Neural cell (in vitro differentiated cells): ENCODE data around the gene ZNF346. TPM values are rescaled to one million over a fixed set of nuclear protein-coding genes. Genes with fewer than 3 reads are reported as not detected.

Source experiments
- H2AFZ ChIP-seq: fragments of 200-600, 300-800 bp; sonication (generic), shearing (Covaris generic); 2 replicates; pipeline ENCODE4 v1.6.0; 2014; ENCODE audit warnings: low read depth, mild to moderate bottlenecking, antibody characterized with exemption, low read length, moderate library complexity
- H3F3A ChIP-seq: fragments of 200-600 bp; shearing (Covaris generic); 2 replicates; pipeline ENCODE4 v1.6.1; 2016; ENCODE audit warnings: mild to moderate bottlenecking, moderate library complexity, mixed read lengths, antibody characterized with exemption, low read length; ENCODE audit not compliant: insufficient read depth, poor library complexity, severe bottlenecking
- H3K27ac ChIP-seq: fragments of 200-600, 300-800 bp; sonication (generic), shearing (Covaris generic); 2 replicates; pipeline ENCODE4 v1.5.1; 2014; ENCODE audit warnings: mild to moderate bottlenecking, low read length, moderate library complexity
- H3K27me3 ChIP-seq: fragments of 300-800, 200-600 bp; sonication (generic), shearing (Covaris generic); 2 replicates; pipeline ENCODE4 v1.6.0; 2014; ENCODE audit warnings: mild to moderate bottlenecking, low read depth, low read length, moderate library complexity; ENCODE audit not compliant: insufficient read depth
- H3K36me3 ChIP-seq: fragments of 300-800, 200-600 bp; sonication (generic), shearing (Covaris generic); 2 replicates; pipeline ENCODE4 v1.5.1; 2014; ENCODE audit warnings: mild to moderate bottlenecking, antibody characterized with exemption, low read length, moderate library complexity; ENCODE audit not compliant: insufficient read depth
- H3K4me2 ChIP-seq: fragments of 300-800, 200-600 bp; sonication (generic), shearing (Covaris generic); 2 replicates; pipeline ENCODE4 v1.6.0; 2014; ENCODE audit warnings: mild to moderate bottlenecking, low read length
- H3K4me3 ChIP-seq: fragments of 300-800, 200-600 bp; sonication (generic), shearing (Covaris generic); 2 replicates; pipeline ENCODE4 v1.5.1; 2014; ENCODE audit warnings: mild to moderate bottlenecking, low read length, moderate library complexity
- H3K79me2 ChIP-seq: fragments of 200-600 bp; shearing (Covaris generic); replicated peaks from 2 replicates; pipeline ENCODE4 v1.6.0; 2014; ENCODE audit warnings: mild to moderate bottlenecking, low read length, moderate library complexity; ENCODE audit not compliant: insufficient read depth
- H3K9ac ChIP-seq: fragments of 300-800, 200-600 bp; sonication (generic), shearing (Covaris generic); 2 replicates; pipeline ENCODE4 v1.6.1; 2016; ENCODE audit warnings: mild to moderate bottlenecking, low read length, mixed read lengths
- H3K9me2 ChIP-seq: fragments of 200-600 bp; shearing (Covaris generic); 2 replicates; pipeline ENCODE4 v1.6.1; 2016; ENCODE audit warnings: mild to moderate bottlenecking, low read length, mixed read lengths; ENCODE audit not compliant: insufficient read depth
- H3K9me3 ChIP-seq: fragments of 200-600, 300-800 bp; sonication (generic), shearing (Covaris generic); 2 replicates; pipeline ENCODE4 v1.6.1; 2016; ENCODE audit warnings: mild to moderate bottlenecking, mixed run types, low read length, moderate library complexity, mixed read lengths
- H4K20me1 ChIP-seq: fragments of 200-600 bp; shearing (Covaris generic); 2 replicates; pipeline ENCODE4 v1.6.1; 2016; ENCODE audit warnings: mild to moderate bottlenecking, mixed run types; ENCODE audit not compliant: insufficient read depth
- CTCF ChIP-seq: fragments of 450-650 bp; IDR thresholded peaks from 2 replicates; pipeline ENCODE4 v1.5.1; 2014; ENCODE audit warnings: antibody characterized with exemption, mild to moderate bottlenecking, moderate library complexity; ENCODE audit not compliant: poor library complexity, severe bottlenecking
- EP300 ChIP-seq: fragments of 450-650 bp; conservative IDR thresholded peaks from 2 replicates; pipeline ENCODE4 v1.6.1; 2014; ENCODE audit warnings: antibody characterized with exemption, mild to moderate bottlenecking, moderate library complexity; ENCODE audit not compliant: poor library complexity, severe bottlenecking
- EZH2 ChIP-seq: fragments of 200-600, 300-800 bp; shearing (Covaris generic), sonication (generic); IDR thresholded peaks from 2 replicates; pipeline ENCODE4 v1.6.1; 2014; ENCODE audit warnings: antibody characterized with exemption, low read length, borderline replicate concordance, mild to moderate bottlenecking; ENCODE audit not compliant: insufficient read depth, poor library complexity, severe bottlenecking
- MXI1 ChIP-seq: fragments of 450-650 bp; conservative IDR thresholded peaks from 2 replicates; pipeline ENCODE4 v1.6.1; 2014; ENCODE audit warnings: antibody characterized with exemption, mild to moderate bottlenecking; ENCODE audit not compliant: poor library complexity, severe bottlenecking
- POLR2AphosphoS5 ChIP-seq: IDR thresholded peaks from 2 replicates; pipeline ENCODE4 v1.6.1; 2012
- RAD21 ChIP-seq: fragments of 450-650 bp; conservative IDR thresholded peaks from 2 replicates; pipeline ENCODE4 v1.6.1; 2014; ENCODE audit warnings: antibody characterized with exemption, mild to moderate bottlenecking, moderate library complexity
- REST ChIP-seq: IDR thresholded peaks from 2 replicates; pipeline ENCODE4 v1.6.1; 2012; ENCODE audit warnings: borderline replicate concordance
- SMC3 ChIP-seq: fragments of 450-650 bp; conservative IDR thresholded peaks from 2 replicates; pipeline ENCODE4 v1.6.1; 2014; ENCODE audit warnings: antibody characterized with exemption, mild to moderate bottlenecking, moderate library complexity; ENCODE audit not compliant: poor library complexity
- TAF1 ChIP-seq: IDR thresholded peaks from 2 replicates; pipeline ENCODE4 v1.6.1; 2012; ENCODE audit warnings: low read depth
- polyA plus RNA-seq: library from polyadenylated mRNA; depleted of rRNA; stranded (reverse); fragments of >200 nt; gene quantifications from 2 replicates; pipeline ENCODE4 v1.2.3, GENCODE V29; 2014

Gene ZNF346
- polyA plus RNA-seq, 1 donor from 2014 or later = 40.1 TPM

GRCh38 chr5:177130211-177131018 is 107.9 kb downstream of the ZNF346 start:
- no peak overlapping the region for H2AFZ ChIP-seq
- H3K27me3 ChIP-seq = no peaks in the 10 kb centered on the region
- TF ChIP-seq SMC3 = no peak
- TF ChIP-seq REST = no peak
- no peak for TF ChIP-seq RAD21
- TF ChIP-seq MXI1 = no peak
- no peak for TF ChIP-seq CTCF
- TF ChIP-seq TAF1 = no peak
- TF ChIP-seq EZH2 = no peak
- TF ChIP-seq EP300 = no peak
- TF ChIP-seq POLR2AphosphoS5 = no peak
- H3K79me2 ChIP-seq = no peaks in the 10 kb centered on the region
- H3K36me3 ChIP-seq = no peaks in the 10 kb centered on the region
- no peaks in the 10 kb centered on the region for H3F3A ChIP-seq
- no peaks in the 10 kb centered on the region for H3K9me2 ChIP-seq
- no peak overlapping the region for H3K4me2 ChIP-seq
- no peaks in the 10 kb centered on the region for H4K20me1 ChIP-seq
- H3K9me3 ChIP-seq = no peaks in the 10 kb centered on the region
- H3K27ac ChIP-seq = no peak overlapping the region
- no peak overlapping the region for H3K9ac ChIP-seq
- H3K4me3 ChIP-seq = no peak overlapping the region

Other genes with a start within 250 kb of the ZNF346 start
- 2.7 and 3.8 TPM in 2 replicates for gene UNC5A, start 212.1 kb upstream of the ZNF346 start, polyA plus RNA-seq
- 0.62 and 7.8 TPM in 2 replicates for gene HK3, start 123.3 kb upstream of the ZNF346 start, polyA plus RNA-seq
- gene UIMC1, start 15.9 kb upstream of the ZNF346 start, polyA plus RNA-seq = 56.4 and 74.0 TPM in 2 replicates
- 10.3 and 14.8 TPM in 2 replicates for gene FGFR4, start 64.2 kb downstream of the ZNF346 start, polyA plus RNA-seq
- gene NSD1, start 111.1 kb downstream of the ZNF346 start, polyA plus RNA-seq = 12.8 and 15.0 TPM in 2 replicates